Activated effector memory CD4-positive, alpha-beta T cell treated with Interleukin-2 at 50 U/mL for 16 hours (primary cell): Measurements from ENCODE around the gene IGLL5.
"Not testable (repeated sequence)": the region's sequence is repeated elsewhere in the genome, so short reads cannot be mapped to it uniquely, and the experiment has no call there.

Experiments
- DNase-seq: peaks from one replicate; pipeline ENCODE4 v3.0.0-alpha.2; 2020

Gene IGLL5

GRCh38 chr22:22902247-22903001, 14.8 kb downstream of the IGLL5 start:
- no peak for DNase-seq

- DNase-seq: no peak
Measured at GRCh38 chr22:22903355-22903777, 15.8 kb downstream of the IGLL5 start.

- not testable (repeated sequence) for DNase-seq
Measured at GRCh38 chr22:22903781-22904192, 16.2 kb downstream of the IGLL5 start.

GRCh38 chr22:22904736-22905135, 17.1 kb downstream of the IGLL5 start:
- not testable (repeated sequence) for DNase-seq

GRCh38 chr22:22906391-22906790, 18.8 kb downstream of the IGLL5 start:
- not testable (repeated sequence) for DNase-seq

- no peak for DNase-seq
Measured at GRCh38 chr22:22906907-22907550, 19.4 kb downstream of the IGLL5 start.

- DNase-seq: no peak
Measured at GRCh38 chr22:22907551-22908494, 20.2 kb downstream of the IGLL5 start.

- no peak for DNase-seq
Measured at GRCh38 chr22:22908495-22908861, 20.9 kb downstream of the IGLL5 start.

- no peak for DNase-seq
Measured at GRCh38 chr22:22908941-22909604, 21.5 kb downstream of the IGLL5 start.

- DNase-seq: no peak
Measured at GRCh38 chr22:22909605-22910271, 22.1 kb downstream of the IGLL5 start.

- no peak for DNase-seq
Measured at GRCh38 chr22:22910272-22911240, 22.9 kb downstream of the IGLL5 start.

GRCh38 chr22:22911327-22912134, 23.9 kb downstream of the IGLL5 start:
- no peak for DNase-seq

GRCh38 chr22:22912135-22912987, 24.7 kb downstream of the IGLL5 start:
- DNase-seq: no peak

GRCh38 chr22:22912988-22913253, 25.3 kb downstream of the IGLL5 start:
- DNase-seq: no peak

GRCh38 chr22:22913989-22914388, 26.4 kb downstream of the IGLL5 start:
- DNase-seq: no peak

- no peak for DNase-seq
Measured at GRCh38 chr22:22914726-22915669, 27.4 kb downstream of the IGLL5 start.

- no peak for DNase-seq
Measured at GRCh38 chr22:22915670-22916035, 28.0 kb downstream of the IGLL5 start.
